Measurements from ENCODE around the gene IL5.
"Not testable (repeated sequence)": the region's sequence is repeated elsewhere in the genome, so short reads cannot be mapped to it uniquely, and the experiment has no call there.

IL5 gene

DNA sequence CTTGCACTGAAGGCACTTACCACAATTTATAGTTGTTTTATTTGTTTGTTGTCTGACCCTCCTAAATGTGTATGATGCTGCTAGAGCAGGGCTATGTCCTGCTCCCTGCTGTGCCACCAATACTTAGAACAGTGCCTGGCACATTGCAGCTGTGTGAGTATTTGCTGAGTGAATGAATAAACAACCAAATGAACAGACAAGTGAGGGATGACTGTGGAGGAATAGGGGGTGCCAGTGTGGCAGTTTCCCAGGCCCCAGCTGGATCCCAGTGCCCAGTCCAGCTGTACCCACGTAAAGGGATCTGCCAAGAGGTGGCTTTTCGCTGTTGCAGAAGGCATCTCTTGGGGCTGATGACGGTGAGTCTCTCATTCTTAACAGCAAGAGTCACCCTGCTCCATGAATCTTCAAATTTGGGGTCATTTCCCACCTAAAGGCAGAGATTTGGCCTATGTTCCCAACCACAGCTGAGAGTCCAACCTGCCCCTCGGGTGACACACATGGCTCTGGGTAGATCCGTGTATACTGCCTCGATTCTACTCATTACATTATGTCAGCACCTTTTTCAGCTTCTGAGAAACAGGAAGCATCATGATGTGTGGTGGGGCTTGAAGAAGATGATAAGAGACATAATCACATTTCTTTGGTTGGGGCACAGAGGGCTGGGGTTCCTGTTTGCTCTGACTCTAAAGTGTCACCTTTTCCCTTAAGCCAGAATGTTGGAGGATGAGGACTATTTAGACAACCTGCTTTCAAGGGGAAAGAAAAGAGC is 14.3 kb downstream of the IL5 start:
- peak; percentile 8 for DNase-seq (ENCODE audit: low spot score)

GRCh38 chr5:132528021-132528420 is 15.3 kb downstream of the IL5 start:
- no peak for DNase-seq (ENCODE audit: low spot score)

DNA sequence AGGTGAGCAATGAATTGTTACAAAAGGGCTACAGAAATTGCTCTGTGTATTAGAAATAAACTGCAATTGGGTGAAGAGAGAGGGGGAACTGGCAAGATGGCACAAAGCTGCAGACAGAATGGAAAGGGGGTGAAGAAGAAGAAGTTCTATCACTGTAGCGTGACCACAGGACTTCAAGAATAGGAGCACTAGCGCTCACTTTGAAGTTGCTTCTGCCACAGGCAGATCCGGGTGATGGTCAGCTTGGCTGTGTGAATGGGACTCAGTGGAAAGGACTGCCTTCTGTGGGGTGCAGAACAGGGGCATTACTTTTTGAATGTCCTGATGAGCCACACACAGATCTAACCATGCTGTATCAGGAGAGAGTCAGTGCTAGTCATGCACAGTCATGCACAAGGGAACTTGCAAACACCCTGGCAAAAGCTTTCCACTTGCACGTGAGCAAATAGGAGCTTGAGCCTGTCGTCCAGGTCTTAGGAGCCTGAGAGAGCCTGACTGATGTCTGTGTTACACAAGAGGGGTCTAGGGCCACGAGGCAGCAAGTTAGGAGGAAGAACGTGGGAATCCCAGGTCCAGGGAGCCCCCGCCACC is 16.3 kb downstream of the IL5 start:
- DNase-seq (ENCODE audit: low spot score) = no peak

GRCh38 chr5:132526290-132526973 is 16.9 kb downstream of the IL5 start:
- peak; percentile 30 for DNase-seq (ENCODE audit: low spot score)

DNA sequence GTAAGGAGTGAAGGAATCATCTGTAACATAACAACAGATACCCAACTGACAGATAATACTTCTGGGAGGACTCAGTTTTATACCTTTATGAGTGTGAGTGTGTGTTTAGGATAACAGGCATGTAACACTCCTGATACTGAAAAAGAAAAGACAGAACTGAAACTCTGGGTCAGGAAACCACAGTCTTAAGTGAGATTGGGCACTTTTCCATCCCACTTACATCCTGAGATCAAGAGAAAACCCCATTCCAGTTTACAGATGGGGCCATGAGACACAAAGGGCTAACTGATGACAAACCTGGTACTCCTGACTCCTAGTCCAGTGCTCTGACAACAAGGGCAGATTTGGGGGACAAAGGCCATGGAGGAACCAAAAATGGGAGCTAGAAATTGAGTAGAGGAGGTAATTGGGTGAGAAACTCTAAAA is 18.0 kb downstream of the IL5 start:
- no peak for DNase-seq (ENCODE audit: low spot score)

DNA sequence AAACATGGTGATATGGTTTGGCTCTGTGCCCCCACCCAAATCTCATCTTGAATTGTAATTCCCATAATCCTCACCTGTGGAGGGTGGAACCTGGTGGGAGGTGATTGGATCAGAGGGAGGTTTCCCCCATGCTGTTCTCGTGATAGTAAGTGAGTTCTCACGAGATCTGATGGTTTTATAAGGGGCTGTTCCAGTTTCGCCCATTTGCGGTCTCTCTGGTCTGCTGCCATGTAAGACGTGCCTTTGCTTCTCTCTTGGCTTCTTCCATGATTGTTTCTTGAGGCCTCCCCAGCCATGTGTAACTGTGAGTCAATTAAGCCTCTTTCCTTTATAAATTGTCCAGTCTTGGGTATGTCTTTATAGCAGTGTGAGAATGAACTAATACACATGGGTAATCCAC is 18.4 kb downstream of the IL5 start:
- DNase-seq (ENCODE audit: low spot score) = not testable (repeated sequence)

- not testable (repeated sequence) for DNase-seq (ENCODE audit: low spot score)
Measured at GRCh38 chr5:132522067-132522466, 21.3 kb downstream of the IL5 start.

DNA sequence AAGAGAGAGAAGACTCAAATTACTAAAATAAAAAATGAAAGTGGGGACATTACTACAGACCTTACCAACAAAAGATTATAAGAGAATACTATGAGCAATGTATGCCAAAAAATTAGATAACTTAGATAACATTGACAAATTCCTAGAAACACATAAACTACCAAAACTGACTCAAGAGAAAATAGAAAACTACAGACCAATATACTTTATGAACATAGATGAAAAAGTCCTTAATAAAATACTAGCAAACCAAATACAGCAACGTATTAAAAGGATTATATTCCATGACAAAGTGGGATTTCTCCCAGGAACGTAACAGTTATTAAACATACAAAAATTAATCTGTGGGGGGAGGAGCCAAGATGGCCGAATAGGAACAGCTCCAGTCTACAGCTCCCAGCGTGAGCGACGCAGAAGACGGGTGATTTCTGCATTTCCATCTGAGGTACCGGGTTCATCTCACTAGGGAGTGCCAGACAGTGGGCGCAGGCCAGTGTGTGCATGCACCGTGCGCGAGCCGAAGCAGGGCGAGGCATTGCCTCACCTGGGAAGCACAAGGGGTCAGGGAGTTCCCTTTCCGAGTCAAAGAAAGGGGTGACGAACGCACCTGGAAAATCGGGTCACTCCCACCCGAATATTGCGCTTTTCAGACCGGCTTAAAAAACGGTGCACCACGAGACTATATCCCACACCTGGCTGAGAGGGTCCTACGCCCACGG is 29.5 kb downstream of the IL5 start:
- not testable (repeated sequence) for DNase-seq (ENCODE audit: low spot score)

- no peak for DNase-seq (ENCODE audit: low spot score)
Measured at GRCh38 chr5:132510076-132510475, 33.2 kb downstream of the IL5 start.

- no peak for DNase-seq (ENCODE audit: low spot score)
Measured at GRCh38 chr5:132506094-132506692, 37.1 kb downstream of the IL5 start.

- DNase-seq (ENCODE audit: low spot score) = no peak
Measured at GRCh38 chr5:132505641-132506040, 37.7 kb downstream of the IL5 start.

- DNase-seq (ENCODE audit: low spot score) = no peak
Measured at GRCh38 chr5:132504746-132505145, 38.6 kb downstream of the IL5 start.

DNA sequence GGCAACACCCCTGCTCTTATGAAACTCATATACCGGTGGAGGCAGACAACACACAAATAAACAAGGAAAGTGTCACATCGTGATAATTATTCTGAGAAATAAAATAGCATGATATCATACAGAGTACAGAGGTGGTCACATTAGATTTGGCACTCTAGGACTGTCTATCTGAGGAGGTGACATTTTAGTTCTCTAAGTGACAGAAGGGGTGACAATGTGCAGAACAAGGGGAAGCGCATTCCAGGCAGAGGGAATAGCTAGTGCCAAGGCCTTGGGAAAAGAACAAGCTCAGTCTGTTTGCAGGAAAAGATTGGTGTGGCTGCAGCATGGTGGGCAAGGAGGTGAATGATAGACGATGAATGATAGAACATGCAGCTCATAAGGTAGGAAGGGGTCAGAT is 40.1 kb downstream of the IL5 start:
- DNase-seq (ENCODE audit: low spot score) = no peak

DNA sequence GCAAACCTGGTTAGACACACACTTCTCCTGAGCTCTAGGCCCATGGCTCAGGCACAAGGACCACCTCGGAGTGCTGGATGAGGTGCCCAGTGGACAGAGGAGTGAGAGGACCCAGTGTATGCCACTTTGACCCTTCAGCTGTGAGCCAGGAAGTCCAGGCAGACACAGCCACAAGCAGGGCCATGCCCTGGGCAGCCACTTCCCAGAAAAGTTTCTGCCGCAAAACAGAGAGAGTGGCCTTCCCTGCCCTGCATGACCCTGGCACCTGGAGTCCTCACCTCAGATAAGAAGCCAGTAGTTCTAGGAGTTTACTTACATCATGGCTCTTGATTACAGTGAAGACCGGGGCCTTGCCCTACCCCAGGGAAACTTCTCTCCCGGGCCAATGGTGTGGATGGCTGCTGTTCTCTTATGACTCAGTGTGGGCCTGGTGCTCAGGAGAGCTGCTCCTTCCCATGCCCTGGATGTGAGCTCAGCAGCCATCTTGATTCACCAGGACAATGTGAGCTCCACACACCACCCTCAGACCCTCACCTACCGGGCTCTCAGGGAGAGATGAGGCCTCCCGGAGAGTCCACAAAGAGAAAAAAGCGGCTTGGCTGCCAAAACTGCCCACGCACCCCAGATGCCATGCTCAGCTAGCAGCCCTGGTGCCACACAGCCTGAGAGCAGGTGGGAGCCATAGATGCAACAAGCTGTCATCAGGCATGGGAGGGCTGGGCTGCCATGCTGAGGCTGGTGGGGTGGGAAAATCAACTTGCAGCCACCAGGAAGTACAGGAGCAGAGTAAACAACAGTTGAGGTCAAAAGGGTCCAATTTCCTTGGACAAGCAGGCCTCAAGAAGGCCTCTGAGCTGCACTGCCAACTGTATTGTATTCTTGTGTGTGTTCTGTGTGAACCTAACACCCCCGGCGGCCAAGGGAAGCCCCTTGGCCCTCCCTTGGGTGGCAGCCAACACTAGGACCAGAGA is 41.1 kb downstream of the IL5 start:
- no peak for DNase-seq (ENCODE audit: low spot score)

GRCh38 chr5:132501629-132501956 is 41.7 kb downstream of the IL5 start:
- DNase-seq (ENCODE audit: low spot score) = no peak

DNA sequence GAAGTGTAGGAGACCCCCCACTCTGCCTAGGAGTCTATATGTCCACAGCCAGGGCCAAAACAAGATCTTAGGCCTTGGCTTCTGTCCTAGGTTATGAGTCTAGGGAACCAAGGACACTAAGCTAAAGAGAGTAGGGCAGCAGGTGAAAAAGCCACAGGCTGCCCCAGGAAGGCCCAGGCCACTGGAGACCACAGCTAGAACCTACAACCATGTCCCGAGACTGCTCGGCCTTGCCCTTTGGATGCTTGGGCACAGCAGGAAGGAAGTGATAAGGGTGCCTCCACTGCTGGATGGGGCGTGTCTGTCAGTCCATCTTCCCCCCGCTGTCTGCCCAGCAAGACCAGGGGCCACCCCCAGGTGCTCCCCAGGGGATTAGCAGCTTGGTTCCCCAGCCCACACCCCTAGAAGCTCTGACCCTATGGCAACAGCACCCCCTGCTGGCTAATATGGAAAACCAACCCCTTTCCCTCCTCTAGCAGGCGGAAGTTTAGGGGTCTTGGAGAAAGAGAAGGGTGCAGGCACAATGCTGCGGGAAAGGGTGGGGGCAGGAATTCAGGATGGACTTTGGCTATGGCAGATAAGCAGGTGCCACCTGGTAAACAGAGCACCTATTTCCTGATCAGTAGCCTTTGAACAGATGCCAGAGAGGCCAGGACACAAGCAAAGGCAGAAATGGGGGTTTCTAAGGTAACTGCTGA is 42.2 kb downstream of the IL5 start:
- peak; percentile 78 for DNase-seq (ENCODE audit: low spot score)

DNA sequence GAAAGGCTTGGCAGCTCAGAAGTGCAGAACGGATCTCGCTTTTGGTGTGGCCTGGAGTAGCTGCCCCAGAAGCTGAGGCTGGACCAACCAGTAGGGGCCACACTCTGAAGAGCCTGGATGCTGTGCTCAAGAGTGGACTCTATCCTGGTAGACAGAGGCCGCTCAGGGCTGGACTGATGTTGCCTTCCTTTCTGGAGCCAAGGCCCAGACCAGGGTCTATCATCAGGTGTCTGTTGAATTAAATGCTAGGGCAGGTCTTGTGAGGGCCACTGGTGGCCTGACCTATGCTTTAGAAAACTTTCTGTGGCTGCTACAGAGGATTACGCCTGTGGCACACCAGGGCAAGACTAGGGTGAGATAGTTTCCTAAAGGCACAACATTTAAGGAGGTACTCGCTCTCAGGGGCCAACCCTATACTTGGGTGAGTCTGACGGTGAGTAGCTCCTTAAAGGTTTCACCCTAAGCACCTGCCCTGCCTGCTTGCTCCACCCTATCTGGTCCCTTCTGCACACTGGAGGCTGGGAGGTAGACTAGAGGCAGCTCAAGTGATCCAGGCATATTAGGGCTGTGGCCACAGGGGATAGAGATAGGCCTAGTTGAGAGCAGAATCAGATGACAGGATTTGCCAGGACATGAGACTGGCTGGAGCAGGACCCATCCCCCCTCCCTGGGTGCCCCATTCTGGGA is 42.9 kb downstream of the IL5 start:
- no peak for DNase-seq (ENCODE audit: low spot score)

DNA sequence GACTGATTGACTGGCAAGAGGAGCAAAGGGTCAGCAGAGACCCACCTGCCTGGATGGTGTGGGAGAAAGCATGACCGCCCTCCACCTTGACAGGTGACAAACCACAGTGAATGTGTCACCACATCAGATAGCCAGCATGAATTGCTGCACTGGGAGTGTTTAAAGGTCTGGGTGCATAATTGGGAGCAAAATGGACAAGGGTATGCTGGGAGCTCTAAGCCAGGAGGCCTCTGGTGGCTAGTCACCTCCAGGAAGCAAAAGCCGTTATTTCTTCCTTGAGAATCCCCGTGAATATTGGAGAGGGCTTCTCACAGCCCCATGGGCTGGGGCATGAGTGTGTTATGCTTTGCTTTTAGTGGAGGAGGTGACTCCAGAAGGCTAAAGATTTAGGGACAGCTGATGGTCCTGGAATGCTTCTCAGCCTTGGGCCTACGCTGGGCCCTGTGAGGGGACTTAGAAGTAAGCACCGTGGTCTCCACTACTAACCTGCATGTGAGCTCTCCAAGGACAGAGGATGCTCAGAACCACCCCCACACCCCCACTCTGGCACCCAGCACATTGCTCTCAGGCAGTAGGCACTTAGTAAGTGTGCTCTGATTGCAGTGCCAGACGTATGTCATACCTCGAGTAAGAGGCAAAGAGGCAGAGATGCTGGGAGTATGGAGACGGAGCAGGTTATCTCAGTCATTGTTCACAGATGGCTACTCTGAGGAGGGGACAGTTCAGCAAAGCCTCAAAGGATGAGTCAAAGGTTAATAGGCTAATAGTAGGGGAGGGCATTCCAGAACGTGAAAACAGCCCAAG is 43.7 kb downstream of the IL5 start:
- no peak for DNase-seq (ENCODE audit: low spot score)

- DNase-seq (ENCODE audit: low spot score) = no peak
Measured at GRCh38 chr5:132498686-132499271, 44.5 kb downstream of the IL5 start.
